ENCODE results near the gene TMEM17.

The TMEM17 gene

DNA sequence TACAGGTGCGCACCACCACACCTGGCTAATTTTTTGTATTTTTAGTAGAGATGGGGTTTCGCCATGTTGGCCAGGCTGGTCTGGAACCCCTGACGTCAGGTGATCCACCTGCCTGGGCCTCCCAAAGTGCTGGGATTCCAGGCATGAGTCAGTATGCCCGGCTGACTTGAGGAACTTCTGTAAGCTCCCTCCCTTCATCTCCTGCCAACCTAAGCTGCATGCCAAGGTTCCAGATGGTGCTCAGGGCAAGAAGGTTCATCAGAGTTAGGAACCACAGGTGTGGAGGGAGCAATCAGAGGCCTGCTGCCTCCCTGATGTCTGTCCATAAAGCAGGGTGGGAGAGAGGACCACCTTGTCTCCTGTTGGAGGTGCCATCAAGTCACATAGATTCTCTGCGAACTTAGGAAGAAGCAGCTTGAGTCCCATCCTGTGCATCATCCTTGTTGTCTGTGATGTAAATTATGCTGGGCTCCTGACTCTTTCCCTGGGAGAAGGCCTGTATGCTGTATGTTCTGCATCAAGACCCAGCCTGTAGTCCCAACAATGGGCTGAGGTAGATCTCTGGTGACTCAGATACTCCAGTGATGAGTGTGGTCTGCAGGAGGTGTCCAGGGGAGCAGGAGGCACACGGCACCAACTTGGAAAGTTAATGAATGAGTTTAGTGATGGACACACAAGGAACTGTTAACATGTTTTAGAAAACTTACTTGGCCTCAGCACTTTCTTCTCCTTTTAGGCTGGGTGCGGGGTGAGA, 53.1 kb downstream of the TMEM17 start:
- DNase-seq = no peak

DNA sequence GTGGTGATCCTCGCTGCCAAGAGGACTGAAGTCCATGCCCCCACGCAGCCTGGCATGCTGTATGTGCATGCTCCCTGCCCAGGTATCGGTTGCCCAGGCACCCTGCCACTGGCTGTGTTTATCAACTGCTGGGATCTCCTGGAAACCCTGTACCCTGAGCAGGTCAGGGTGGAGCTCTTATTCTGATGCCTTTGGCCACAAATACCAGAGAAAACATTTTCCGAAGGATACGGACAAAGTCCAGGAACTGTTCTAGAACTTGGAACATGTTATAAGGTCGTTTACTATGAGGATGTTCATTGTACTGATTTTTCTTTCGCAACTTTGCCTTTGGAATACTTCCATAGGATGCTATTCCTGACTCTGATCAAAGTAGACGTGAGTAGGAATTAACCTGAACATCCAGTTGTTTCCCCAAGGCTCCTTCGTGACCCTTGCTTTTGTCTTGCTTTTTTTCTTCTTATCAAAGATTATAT, 55.2 kb downstream of the TMEM17 start:
- no peak for DNase-seq
